T-helper 17 cell (primary cell): ENCODE data around the gene ADAMTS12. TPM values are rescaled to one million over a fixed set of nuclear protein-coding genes. Genes with fewer than 3 reads are reported as not detected.
A peak's percentile ranks its signal among the peaks of the same experiment; 100 is the strongest.

Experiments
- ATAC-seq: fragments of 150-1000 bp; cut with Tn5 transposase; 2 replicates; pipeline ENCODE4 v1.10.0; 2021; ENCODE audit warnings: mild to moderate bottlenecking, moderate library complexity
- DNase-seq, 3 donors: peaks; one replicate each; pipeline versions ENCODE4 v3.0.0 to v3.0.0-alpha.2; 2020 to 2021
- H3K9me3 ChIP-seq: one replicate; pipeline ENCODE4 v1.7.0; 2013; ENCODE audit warnings: low read length, mild to moderate bottlenecking; ENCODE audit not compliant: control insufficient read depth, poor library complexity, severe bottlenecking
- H3K27ac Mint-ChIP-seq: one replicate; pipeline ENCODE4 v1.8.0; 2022; ENCODE audit warnings: mild to moderate bottlenecking, moderate library complexity, mixed read lengths
- H3K27me3 Mint-ChIP-seq: one replicate; pipeline ENCODE4 v1.8.0; 2022; ENCODE audit warnings: mixed read lengths
- H3K36me3 Mint-ChIP-seq: one replicate; pipeline ENCODE4 v1.8.0; 2022; ENCODE audit warnings: low read depth, mixed read lengths
- H3K4me1 Mint-ChIP-seq: one replicate; pipeline ENCODE4 v1.8.0; 2022; ENCODE audit warnings: mild to moderate bottlenecking, mixed read lengths
- H3K4me3 Mint-ChIP-seq: one replicate; pipeline ENCODE4 v1.8.0; 2022; ENCODE audit warnings: mild to moderate bottlenecking, moderate library complexity, mixed read lengths
- total RNA-seq, 4 donors: library from RNA in 2 of 4; stranded (reverse) in 2 of 4; gene quantifications; one replicate each; pipeline ENCODE4 v1.2.3 and lab custom pipeline; 2022 to 2026

ADAMTS12 gene
- total RNA-seq, 2 donors from 2014 or later = not detected

DNA sequence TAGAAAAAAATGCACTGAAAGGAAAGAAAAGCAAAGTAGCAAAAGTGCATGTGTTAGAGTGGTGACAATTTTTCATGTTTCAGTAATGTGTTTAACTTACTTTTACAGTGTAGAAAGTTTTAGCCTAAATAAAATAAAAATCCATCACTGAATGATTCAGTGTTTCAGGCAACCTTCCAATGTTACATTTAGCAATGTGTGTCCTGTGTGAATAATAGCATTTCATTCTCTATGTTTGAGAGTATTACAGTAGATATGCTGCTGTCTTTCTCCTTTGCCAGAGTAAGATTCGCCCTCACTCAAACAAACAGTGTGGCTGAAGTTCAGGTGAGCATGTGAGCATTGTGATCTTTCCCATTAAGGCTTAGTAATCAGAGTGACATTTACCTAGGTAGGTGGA is 279.9 kb downstream of the ADAMTS12 start:
- no peaks in the 10 kb centered on the region for H3K36me3 Mint-ChIP-seq
- H3K27ac Mint-ChIP-seq = no peak overlapping the region
- ATAC-seq (no peak), DNase-seq (no peak)
- no peak overlapping the region for H3K4me3 Mint-ChIP-seq
- peaks cover 23% of the 10 kb centered on the region for H3K27me3 Mint-ChIP-seq
- no peaks in the 10 kb centered on the region for H3K4me1 Mint-ChIP-seq
- H3K9me3 ChIP-seq = no peaks in the 10 kb centered on the region

DNA sequence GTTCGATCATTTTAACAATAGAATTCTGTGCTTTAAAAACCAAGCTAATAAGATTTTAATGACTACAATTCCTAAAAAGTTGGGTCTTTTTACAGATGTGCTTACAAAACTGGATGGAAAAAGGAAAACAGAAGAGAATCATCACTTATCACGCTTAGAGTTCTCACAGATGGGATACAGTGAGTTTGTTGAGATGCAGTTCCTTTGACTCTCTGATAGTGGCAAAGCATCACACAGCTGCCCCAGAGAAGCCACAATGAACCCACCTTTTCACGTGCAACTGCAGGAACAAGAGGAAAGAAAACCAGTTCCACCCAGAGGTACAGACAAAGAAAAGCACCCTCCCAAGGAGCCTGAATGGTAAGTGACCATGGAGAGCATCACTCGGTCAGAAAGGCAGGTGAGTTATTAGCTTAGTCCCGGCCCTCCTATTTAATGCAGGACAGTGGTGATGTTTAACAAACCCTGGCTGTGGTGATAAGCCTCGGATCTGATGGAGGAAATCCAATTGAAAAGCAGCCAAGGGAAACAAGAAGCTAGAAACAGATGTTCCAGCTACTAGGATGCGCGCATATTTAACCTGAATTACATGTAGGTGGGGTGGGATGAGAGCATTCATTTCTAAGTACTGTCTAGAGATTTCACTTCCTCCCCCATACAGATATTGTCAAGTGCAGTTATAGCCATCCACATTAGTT is 283.3 kb downstream of the ADAMTS12 start:
- no peaks in the 10 kb centered on the region for H3K9me3 ChIP-seq
- no peaks in the 10 kb centered on the region for H3K4me1 Mint-ChIP-seq
- peaks cover 2% of the 10 kb centered on the region for H3K36me3 Mint-ChIP-seq
- DNase-seq (no peak), ATAC-seq (no peak)
- H3K4me3 Mint-ChIP-seq = no peak overlapping the region
- H3K27ac Mint-ChIP-seq = no peak overlapping the region
- H3K27me3 Mint-ChIP-seq = peaks cover 19% of the 10 kb centered on the region

DNA sequence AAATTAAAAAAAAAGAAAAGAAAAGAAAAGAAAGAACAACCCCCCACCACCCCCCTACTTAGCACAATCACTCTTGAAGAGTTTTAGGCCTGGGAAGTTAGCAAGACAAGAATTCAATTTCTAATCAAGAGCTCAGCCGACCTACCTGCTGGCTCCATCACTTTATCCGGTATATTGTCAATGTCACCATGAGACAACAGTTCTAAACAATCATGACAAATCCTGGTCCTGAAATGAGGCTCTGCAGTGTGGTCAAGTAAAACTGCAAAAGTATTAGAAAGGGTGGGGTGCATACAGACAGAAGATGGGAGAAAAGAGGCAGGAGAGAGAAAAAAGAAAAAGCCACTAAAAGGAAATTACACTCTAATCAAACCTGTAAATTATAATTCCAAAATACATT is 287.3 kb downstream of the ADAMTS12 start:
- DNase-seq (no peak), ATAC-seq (no peak)
- Mint-ChIP-seq H3K36me3 (peaks cover 2% of the 10 kb centered on the region), H3K27ac (no peak overlapping the region), H3K27me3 (peaks cover 32% of the 10 kb centered on the region), H3K4me3 (peak overlapping the region; percentile 5), H3K4me1 (no peaks in the 10 kb centered on the region)
- H3K9me3 ChIP-seq = no peaks in the 10 kb centered on the region

DNA sequence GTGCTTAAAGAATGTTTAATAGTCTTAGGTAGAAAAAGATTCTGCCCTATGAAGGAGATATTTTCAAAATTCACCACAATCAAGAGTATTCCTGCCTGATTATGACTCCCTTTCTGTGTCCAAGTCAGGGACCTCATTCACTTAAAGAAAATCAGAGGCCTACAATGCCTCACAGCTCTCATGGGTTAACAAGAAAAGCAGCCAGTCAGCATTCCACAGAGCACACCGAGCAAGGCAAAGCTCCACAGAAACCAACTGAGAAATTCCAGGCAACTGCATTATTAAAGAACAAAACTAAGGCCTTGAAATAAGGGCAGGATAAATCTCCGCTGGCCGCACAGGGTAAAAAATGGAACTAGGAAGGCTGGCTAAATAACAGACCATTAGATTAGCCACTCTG is 289.9 kb downstream of the ADAMTS12 start:
- no peak for DNase-seq
- H3K36me3 Mint-ChIP-seq = peaks cover 2% of the 10 kb centered on the region

DNA sequence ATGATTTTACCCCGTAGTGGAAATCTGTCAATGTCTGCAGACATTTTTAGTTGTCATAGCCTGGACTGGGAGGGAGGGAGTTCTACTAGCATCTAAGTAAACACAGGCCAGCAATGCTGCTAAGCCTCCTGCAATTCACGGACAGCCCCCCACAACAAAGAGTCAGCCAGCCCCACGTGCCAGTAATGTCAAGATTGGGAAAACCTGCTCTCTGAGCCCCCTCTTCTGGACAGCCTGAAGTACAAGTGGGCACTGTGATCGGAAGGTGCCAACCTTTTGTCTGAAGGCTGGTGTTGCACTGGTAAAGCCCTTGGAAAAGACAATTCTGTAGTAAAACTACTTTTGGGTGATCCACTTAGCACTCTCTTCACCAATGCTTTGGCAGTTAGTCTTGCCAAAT is 296.5 kb downstream of the ADAMTS12 start:
- no peak for DNase-seq
- Mint-ChIP-seq H3K27ac (no peak overlapping the region), H3K4me1 (no peaks in the 10 kb centered on the region), H3K4me3 (no peak overlapping the region), H3K27me3 (peaks cover 24% of the 10 kb centered on the region), H3K36me3 (no peaks in the 10 kb centered on the region)
- no peaks in the 10 kb centered on the region for H3K9me3 ChIP-seq
- ATAC-seq = no peak

More for the DNA sequence above, 289.9 kb downstream of the ADAMTS12 start:
- no peak for ATAC-seq
- Mint-ChIP-seq H3K27me3 (peaks cover 28% of the 10 kb centered on the region), H3K4me1 (no peaks in the 10 kb centered on the region), H3K27ac (no peak overlapping the region), H3K4me3 (no peak overlapping the region)
- H3K9me3 ChIP-seq = no peaks in the 10 kb centered on the region

DNA sequence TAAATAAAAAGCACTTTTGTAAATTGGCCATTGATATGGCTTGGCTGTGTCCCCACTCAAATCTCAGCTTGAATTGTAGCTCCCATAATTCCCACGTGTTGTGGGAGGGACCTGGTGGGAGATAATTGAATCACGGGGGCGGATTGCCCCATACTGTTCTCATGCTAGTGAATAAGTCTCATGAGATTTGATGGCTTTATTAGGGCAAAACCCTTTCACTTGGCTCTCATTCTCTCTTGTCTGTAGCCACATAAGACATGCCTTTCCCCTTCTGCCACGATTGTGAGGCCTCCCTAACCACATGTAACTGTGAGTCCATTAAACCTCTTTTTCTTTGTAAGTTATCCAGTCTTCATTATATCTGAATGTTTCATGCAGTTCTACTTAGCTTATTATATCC is 297.8 kb downstream of the ADAMTS12 start:
- H3K36me3 Mint-ChIP-seq = no peaks in the 10 kb centered on the region
- peaks cover 16% of the 10 kb centered on the region for H3K27me3 Mint-ChIP-seq
- no peaks in the 10 kb centered on the region for H3K4me1 Mint-ChIP-seq
- H3K9me3 ChIP-seq = no peaks in the 10 kb centered on the region
- H3K4me3 Mint-ChIP-seq = no peak overlapping the region
- H3K27ac Mint-ChIP-seq = no peak overlapping the region
- DNase-seq (no peak), ATAC-seq (no peak)

DNA sequence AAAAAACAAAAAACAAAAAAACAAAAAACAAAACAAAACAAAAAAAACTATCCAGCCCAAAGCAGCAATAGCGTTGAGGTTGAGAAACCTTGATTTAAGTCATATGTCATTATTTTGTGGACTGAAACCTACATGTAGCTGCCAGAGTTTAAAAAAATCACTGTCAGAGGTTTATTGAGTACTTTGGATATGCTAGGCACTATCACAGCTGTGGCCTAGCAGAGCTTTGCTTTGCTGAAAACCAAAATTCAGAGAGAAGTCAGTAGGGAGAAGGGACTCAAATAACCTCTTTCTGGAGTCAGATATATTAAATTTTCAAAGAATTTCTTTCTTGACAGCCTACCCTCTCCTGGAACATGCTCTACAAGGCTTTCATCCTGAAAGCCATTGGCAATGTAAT is 299.5 kb downstream of the ADAMTS12 start:
- Mint-ChIP-seq H3K4me3 (no peak overlapping the region), H3K27me3 (peaks cover 22% of the 10 kb centered on the region)

DNA sequence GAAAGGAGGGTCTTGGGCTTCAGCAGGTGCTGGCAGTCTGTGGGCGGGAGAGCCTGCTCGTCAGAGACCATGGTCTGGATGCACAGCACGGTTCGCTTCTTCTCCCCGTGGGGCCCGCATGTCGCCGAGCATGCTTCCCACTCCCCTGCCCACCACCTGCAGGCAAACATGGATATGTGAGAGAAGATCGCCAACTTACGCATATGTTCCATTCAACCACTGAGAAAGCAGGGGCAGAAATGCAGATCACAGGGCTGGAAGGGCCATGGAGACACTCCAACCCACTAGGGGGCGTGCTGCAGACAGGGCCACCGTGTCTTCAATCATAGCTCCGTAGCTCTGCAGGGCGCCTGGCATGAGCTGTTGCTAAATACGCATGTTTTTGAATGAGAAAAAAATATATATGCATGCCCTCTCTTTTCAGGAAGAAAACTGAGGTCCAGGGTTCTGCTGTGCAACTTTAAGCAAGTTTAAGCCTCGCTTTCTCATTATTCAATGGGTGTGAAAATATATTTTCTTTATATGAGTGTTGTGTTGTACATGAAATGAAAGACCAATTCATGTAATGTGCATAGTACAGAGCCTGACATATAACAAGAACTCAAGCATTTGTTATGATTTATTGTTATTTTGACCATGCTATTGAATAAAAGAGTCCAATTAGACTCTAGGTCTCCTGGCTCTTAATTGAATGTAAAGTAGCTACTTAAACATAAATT is 303.0 kb downstream of the ADAMTS12 start:
- peaks cover 6% of the 10 kb centered on the region for H3K27me3 Mint-ChIP-seq
- no peak overlapping the region for H3K27ac Mint-ChIP-seq
- no peaks in the 10 kb centered on the region for H3K4me1 Mint-ChIP-seq
- ATAC-seq (peak; percentile 50), DNase-seq (peak; percentile 7 to 25 (median 9))
- H3K4me3 Mint-ChIP-seq = no peak overlapping the region
- H3K36me3 Mint-ChIP-seq = no peaks in the 10 kb centered on the region
- no peaks in the 10 kb centered on the region for H3K9me3 ChIP-seq

More for the DNA sequence above, 299.5 kb downstream of the ADAMTS12 start:
- Mint-ChIP-seq H3K4me1 (no peaks in the 10 kb centered on the region), H3K36me3 (no peaks in the 10 kb centered on the region), H3K27ac (no peak overlapping the region)
- DNase-seq = no peak
- no peak for ATAC-seq
- no peaks in the 10 kb centered on the region for H3K9me3 ChIP-seq

DNA sequence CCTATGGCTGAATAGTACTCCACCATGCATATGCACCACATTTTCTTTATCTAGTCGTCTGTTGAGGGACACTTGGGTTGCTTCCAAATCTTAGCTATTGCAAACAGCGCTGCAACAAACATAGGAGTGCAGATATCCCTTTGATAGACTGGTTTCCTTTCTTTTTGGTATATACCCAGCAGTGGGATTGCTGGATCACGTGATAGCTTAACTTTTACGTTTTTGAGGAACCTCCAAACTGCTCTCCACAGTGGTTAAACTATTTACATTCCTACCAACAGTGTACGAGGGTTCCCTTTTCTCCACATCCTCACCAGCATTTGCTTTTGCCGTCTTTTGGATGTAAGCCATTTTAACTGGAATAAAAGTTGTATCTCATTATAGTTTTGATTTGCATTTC is 308.5 kb downstream of the ADAMTS12 start:
- no peaks in the 10 kb centered on the region for H3K4me1 Mint-ChIP-seq
- H3K36me3 Mint-ChIP-seq = no peaks in the 10 kb centered on the region
- ATAC-seq (no peak), DNase-seq (no peak)
- H3K27me3 Mint-ChIP-seq = peaks cover 10% of the 10 kb centered on the region
- H3K27ac Mint-ChIP-seq = no peak overlapping the region
- H3K4me3 Mint-ChIP-seq = no peak overlapping the region
- H3K9me3 ChIP-seq = no peaks in the 10 kb centered on the region

DNA sequence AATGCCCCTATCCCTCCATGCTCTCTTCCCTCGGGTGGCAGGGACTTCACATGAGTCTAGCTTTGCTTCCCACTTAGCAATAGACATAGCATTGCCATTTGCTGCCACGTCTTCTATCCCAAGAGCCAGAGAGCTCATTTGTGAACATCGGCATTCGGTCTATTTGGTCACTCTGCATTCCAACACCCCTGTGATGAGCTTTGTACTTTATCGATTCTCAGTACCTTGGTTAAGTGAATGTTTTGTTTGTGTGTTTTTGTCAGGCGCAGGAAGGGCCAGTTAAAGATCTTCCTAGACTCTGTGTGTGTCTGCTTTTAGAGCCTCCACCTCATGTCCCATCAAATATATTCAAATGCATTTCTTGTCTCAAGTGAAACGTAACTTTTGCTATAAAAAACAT is 309.4 kb downstream of the ADAMTS12 start:
- H3K36me3 Mint-ChIP-seq = no peaks in the 10 kb centered on the region
- DNase-seq (no peak), ATAC-seq (no peak)
- no peak overlapping the region for H3K4me3 Mint-ChIP-seq
- H3K27ac Mint-ChIP-seq = no peak overlapping the region
- no peaks in the 10 kb centered on the region for H3K4me1 Mint-ChIP-seq
- H3K27me3 Mint-ChIP-seq = peaks cover 5% of the 10 kb centered on the region
- H3K9me3 ChIP-seq = no peaks in the 10 kb centered on the region

DNA sequence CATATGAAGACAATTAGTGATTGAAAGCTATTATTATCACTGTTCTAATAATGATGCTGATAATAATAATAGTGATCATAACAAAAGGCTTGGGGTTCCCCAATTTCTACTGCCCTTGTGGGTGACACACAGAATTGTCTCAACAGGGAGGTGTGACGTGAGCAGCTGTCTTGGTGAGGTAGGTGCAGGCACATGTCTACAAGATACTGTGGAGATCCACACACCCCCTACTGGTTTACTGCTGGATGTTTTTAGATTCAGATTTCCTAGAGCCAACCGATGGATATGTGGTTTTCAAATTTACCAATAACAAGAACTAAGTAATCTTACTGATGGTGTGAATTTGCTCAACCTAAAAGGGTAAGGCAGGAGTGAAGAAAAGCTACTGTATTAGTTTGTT is 312.0 kb downstream of the ADAMTS12 start:
- Mint-ChIP-seq H3K27ac (no peak overlapping the region), H3K27me3 (peaks cover 5% of the 10 kb centered on the region), H3K4me1 (no peaks in the 10 kb centered on the region), H3K4me3 (no peak overlapping the region), H3K36me3 (no peaks in the 10 kb centered on the region)
- H3K9me3 ChIP-seq = no peaks in the 10 kb centered on the region
- no peak for DNase-seq
- ATAC-seq = no peak

DNA sequence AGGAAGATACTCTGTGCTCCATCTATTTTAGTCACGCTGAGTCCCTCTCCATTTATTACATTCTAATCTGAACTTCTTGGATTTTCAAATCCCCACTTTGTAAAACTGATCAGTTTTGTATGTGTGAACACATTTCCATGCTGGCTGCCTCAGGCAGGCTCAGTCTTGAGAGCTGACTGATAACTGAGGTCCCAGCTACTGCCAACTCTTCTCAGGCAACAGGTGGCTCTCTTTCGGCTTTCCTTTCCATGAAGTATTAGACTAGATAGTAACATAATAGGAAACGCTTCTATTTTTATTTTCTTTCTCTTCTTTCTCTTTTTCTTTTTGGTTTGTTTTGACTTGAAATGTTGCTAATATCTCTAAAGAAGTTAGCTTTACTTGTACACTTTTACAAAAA is 312.6 kb downstream of the ADAMTS12 start:
- no peaks in the 10 kb centered on the region for H3K36me3 Mint-ChIP-seq
- DNase-seq (no peak), ATAC-seq (no peak)
- H3K4me1 Mint-ChIP-seq = no peaks in the 10 kb centered on the region
- H3K27ac Mint-ChIP-seq = no peak overlapping the region
- no peaks in the 10 kb centered on the region for H3K9me3 ChIP-seq
- H3K4me3 Mint-ChIP-seq = no peak overlapping the region
- peaks cover 5% of the 10 kb centered on the region for H3K27me3 Mint-ChIP-seq

DNA sequence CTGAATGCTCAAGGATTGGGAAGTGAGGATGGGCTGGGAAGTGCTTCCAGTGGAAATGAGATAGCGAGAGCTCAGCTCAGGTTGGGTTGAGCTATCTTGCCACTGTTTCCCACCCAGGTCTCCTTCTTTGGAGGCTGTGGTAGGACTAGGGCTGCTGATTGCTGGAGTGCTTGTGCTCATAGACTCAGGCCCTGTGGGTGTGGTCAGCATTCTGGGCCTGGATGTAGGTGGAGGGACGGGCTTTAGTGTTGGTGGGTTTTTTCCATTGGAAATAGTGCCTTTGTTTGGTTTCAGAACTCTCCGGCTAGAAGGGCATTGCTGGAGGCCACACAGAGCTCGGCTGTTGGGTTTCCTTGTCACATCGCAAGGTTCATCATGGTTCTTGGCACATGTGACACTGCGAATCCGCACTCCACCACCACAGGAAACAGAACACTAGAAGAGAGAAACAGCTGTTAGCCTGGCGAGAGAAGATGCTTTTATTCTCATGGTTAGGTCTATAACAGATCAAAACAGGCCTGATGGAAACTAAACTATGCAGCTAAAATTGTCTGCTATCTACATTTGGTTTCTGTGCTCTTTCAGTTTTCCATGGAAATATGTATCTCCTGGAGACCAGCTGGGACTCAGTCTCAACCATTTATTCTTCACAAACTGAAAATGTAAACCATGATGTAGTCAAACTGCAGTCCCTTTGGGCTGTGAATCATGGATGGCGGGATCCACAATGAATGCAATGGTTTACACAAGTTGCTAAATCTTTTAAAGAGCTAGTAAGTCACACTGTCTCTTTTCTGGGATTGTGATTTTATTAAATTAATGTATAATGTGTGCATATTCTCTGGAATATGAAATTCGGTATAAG is 314.8 kb downstream of the ADAMTS12 start:
- H3K36me3 Mint-ChIP-seq = no peaks in the 10 kb centered on the region
- no peaks in the 10 kb centered on the region for H3K4me1 Mint-ChIP-seq
- no peak overlapping the region for H3K27ac Mint-ChIP-seq
- no peaks in the 10 kb centered on the region for H3K27me3 Mint-ChIP-seq
- ATAC-seq (no peak), DNase-seq (no peak)
- H3K4me3 Mint-ChIP-seq = no peak overlapping the region
- no peaks in the 10 kb centered on the region for H3K9me3 ChIP-seq
